Esophagus muscularis mucosa (tissue), 4 donors: Measurements from ENCODE around the gene RCC1.

Experiments used
- EP300 ChIP-seq: sonication (generic); formaldehyde crosslinking; IDR thresholded peaks from one replicate; pipeline ENCODE4 v1.6.1; 2017; ENCODE audit warnings: antibody characterized with exemption
- POLR2AphosphoS5 ChIP-seq, 2 donors: sonication (generic); formaldehyde crosslinking; IDR thresholded peaks; one replicate each; pipeline ENCODE4 v1.6.1; 2017; ENCODE audit warnings: antibody characterized with exemption in 2 of 2
- TF ChIP-seq, protein P1 (sequence below), 3 experiments: fragments of 200-600 bp in 2 of 3; fragments of 450-650 bp in 1 of 3; sonication (generic) in 2 of 3; IDR thresholded peaks; one replicate each; pipeline ENCODE4 v1.5.1; 2017 to 2019; ENCODE audit warnings: antibody characterized with exemption in 3 of 3, mild to moderate bottlenecking in 2 of 3, moderate library complexity in 1 of 3

DNA sequence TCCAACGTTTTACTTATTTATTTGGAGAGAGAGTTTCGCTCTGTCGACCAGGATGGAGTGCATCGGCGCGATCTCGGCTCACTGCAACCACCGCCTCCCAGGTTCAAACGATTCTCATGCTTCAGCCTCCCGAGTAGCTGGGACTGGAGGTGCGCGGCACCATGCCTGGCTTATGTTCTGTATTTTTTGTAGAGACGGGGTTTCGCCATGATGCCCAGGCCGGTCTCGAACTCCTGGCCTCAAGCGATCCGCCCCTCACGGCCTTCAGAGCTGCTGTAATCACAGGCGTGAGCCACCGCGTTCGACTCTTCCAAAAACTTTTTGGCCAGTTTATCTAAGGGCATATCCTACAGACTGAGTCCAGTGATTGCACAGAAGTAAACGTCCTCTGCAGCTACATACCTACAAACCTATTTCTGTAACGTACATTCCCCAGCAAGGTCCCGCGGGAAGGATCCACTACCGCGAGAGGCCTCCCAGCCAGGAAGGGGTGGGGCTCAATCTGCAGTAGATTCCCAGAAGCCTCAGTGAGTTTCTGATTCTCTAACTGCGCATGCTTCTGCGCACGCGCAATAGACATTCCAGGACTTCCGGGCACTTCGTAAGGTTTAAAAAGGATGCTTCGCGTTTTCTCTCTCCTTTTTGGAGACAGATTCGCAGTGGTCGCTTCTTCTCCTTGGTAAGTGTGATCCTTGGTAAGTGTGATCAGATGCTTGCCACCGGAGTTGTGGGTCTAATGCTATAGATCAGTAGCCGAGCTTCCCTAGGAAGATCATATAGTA is at the start of gene RCC1:
- peak; percentile 98 to 99 for TF ChIP-seq POLR2AphosphoS5 (IDR thresholded peaks at IDR 0.05)
- no peak for TF ChIP-seq EP300
- TF ChIP-seq, protein P1, sequence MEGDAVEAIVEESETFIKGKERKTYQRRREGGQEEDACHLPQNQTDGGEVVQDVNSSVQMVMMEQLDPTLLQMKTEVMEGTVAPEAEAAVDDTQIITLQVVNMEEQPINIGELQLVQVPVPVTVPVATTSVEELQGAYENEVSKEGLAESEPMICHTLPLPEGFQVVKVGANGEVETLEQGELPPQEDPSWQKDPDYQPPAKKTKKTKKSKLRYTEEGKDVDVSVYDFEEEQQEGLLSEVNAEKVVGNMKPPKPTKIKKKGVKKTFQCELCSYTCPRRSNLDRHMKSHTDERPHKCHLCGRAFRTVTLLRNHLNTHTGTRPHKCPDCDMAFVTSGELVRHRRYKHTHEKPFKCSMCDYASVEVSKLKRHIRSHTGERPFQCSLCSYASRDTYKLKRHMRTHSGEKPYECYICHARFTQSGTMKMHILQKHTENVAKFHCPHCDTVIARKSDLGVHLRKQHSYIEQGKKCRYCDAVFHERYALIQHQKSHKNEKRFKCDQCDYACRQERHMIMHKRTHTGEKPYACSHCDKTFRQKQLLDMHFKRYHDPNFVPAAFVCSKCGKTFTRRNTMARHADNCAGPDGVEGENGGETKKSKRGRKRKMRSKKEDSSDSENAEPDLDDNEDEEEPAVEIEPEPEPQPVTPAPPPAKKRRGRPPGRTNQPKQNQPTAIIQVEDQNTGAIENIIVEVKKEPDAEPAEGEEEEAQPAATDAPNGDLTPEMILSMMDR (IDR thresholded peaks at IDR 0.05) = peak in 1 of 3 experiments; percentile 22
